ENCODE results near the gene C16orf96.

C16orf96 gene

GRCh38 chr16:4601036-4601863 lies 45.1 kb downstream of the C16orf96 start:
- no peak for DNase-seq (ENCODE audit: low read depth)

- DNase-seq (ENCODE audit: low read depth): no peak
Observed at GRCh38 chr16:4601864-4602186, 45.7 kb downstream of the C16orf96 start.

- DNase-seq (ENCODE audit: low read depth): no peak
Observed at GRCh38 chr16:4602331-4602730, 46.2 kb downstream of the C16orf96 start.

GRCh38 chr16:4603624-4604170 lies 47.6 kb downstream of the C16orf96 start:
- DNase-seq (ENCODE audit: low read depth): no peak

- DNase-seq (ENCODE audit: low read depth): no peak
Observed at GRCh38 chr16:4604401-4604800, 48.3 kb downstream of the C16orf96 start.

- DNase-seq (ENCODE audit: low read depth): no peak
Observed at GRCh38 chr16:4606354-4606753, 50.2 kb downstream of the C16orf96 start.

- DNase-seq (ENCODE audit: low read depth): no peak
Observed at GRCh38 chr16:4607841-4608703, 51.9 kb downstream of the C16orf96 start.

- no peak for DNase-seq (ENCODE audit: low read depth)
Observed at GRCh38 chr16:4608704-4608980, 52.5 kb downstream of the C16orf96 start.

GRCh38 chr16:4609200-4610010 lies 53.3 kb downstream of the C16orf96 start:
- DNase-seq (ENCODE audit: low read depth): no peak

GRCh38 chr16:4610011-4611005 lies 54.2 kb downstream of the C16orf96 start:
- DNase-seq (ENCODE audit: low read depth): no peak

GRCh38 chr16:4611337-4612021 lies 55.3 kb downstream of the C16orf96 start:
- no peak for DNase-seq (ENCODE audit: low read depth)

- no peak for DNase-seq (ENCODE audit: low read depth)
Observed at GRCh38 chr16:4612474-4612931, 56.4 kb downstream of the C16orf96 start.

GRCh38 chr16:4612977-4613635 lies 57.0 kb downstream of the C16orf96 start:
- no peak for DNase-seq (ENCODE audit: low read depth)

GRCh38 chr16:4613636-4614570 lies 57.8 kb downstream of the C16orf96 start:
- no peak for DNase-seq (ENCODE audit: low read depth)

GRCh38 chr16:4614571-4615383 lies 58.6 kb downstream of the C16orf96 start, which contains the start of gene UBALD1:
TSS of gene UBALD1 (minus strand) at chr16:4614888. CDS start at chr16:4614797, 91 bp downstream.
- DNase-seq (ENCODE audit: low read depth): peak; percentile 70

- DNase-seq (ENCODE audit: low read depth): no peak
Observed at GRCh38 chr16:4615384-4616046, 59.4 kb downstream of the C16orf96 start.

Measured in activated T-helper 9 cell treated with anti-CD3 and anti-CD28 coated beads, Interleukin-2, amount 50 U/mL, for 16 hours (primary cell).